Ovary (tissue), 9 donors: ENCODE data around the gene INO80. TPM values are rescaled to one million over a fixed set of nuclear protein-coding genes. Genes with fewer than 3 reads are reported as not detected.

Source experiments
- DNase-seq, 5 donors: peaks; one replicate each; pipeline ENCODE4 v3.0.0-alpha.2; 2019 to 2020
- H3K27ac ChIP-seq, 2 donors: fragments of 200-600 bp; one replicate each; pipeline versions ENCODE4 v1.5.1 to v1.8.0; 2019 to 2022
- H3K27me3 ChIP-seq: fragments of 200-600 bp; one replicate; pipeline ENCODE4 v1.8.0; 2022
- H3K36me3 ChIP-seq: fragments of 200-600 bp; sonication (generic); one replicate; pipeline ENCODE4 v1.5.1; 2019
- H3K4me1 ChIP-seq: one replicate; pipeline ENCODE4 v1.8.1; 2013; ENCODE audit warnings: mild to moderate bottlenecking, moderate library complexity; ENCODE audit not compliant: insufficient read depth
- H3K4me3 ChIP-seq: fragments of 200-600 bp; sonication (generic); one replicate; pipeline ENCODE4 v1.5.1; 2017
- H3K9me3 ChIP-seq, 2 donors: fragments of 200-600 bp in 1 of 2; sonication (generic) in 1 of 2; one replicate each; pipeline versions ENCODE4 v1.5.1 to v1.8.1; 2013 to 2019; ENCODE audit warnings: mild to moderate bottlenecking in 1 of 2, moderate library complexity in 1 of 2
- EP300 ChIP-seq: sonication (generic); formaldehyde crosslinking; IDR thresholded peaks from one replicate; pipeline ENCODE4 v1.6.1; 2017; ENCODE audit warnings: antibody characterized with exemption
- POLR2A ChIP-seq: fragments of 450-650 bp; IDR thresholded peaks from one replicate; pipeline ENCODE4 v1.6.1; 2017; ENCODE audit warnings: antibody characterized with exemption, mild to moderate bottlenecking, moderate library complexity
- WGBS, 3 donors: extraction: QIAGEN DNeasy Blood & Tissue Kit in 1 of 3; methylation state at CpG; one replicate each; pipeline versions ENCODE4 v1.1.5 to v1.1.7; 2013 to 2017; 5-methylcytosine and 5-hydroxymethylcytosine counted together
- intact Hi-C, 4 donors: fragments of 100-400 bp; cut with DNase I; formaldehyde crosslinking; loops; one replicate each; pipeline versions ENCODE4 v1.11.0 to v1.15.1; 2022 to 2023
- polyA plus RNA-seq, 2 donors: library from polyadenylated mRNA; stranded (reverse); fragments of 200-250 nt in 1 of 2; fragments of 350-450 nt in 1 of 2; fragmentation: Illumina TruSeq in 1 of 2; extraction: RNeasy Lipid Tissue Mini Kit (QIAGEN cat#74804) in 1 of 2; gene quantifications; one replicate each; pipeline ENCODE4 v1.2.3, GENCODE V29; 2013 to 2014
- total RNA-seq, 7 donors: library from RNA; depleted of rRNA in 2 of 7; stranded (reverse); fragments of >200 nt in 2 of 7; fragmentation: NEBNext Ultra II Directional in 3 of 7; extraction: Animal tissue kit (Norgen Biotek cat#: 25700) in 3 of 7; gene quantifications; one replicate each; pipeline versions ENCODE4 v1.1.0 to v1.2.4, GENCODE V29; 2016 to 2023
- TF ChIP-seq, protein P1 (sequence below), 3 donors: fragments of 450-650 bp in 2 of 3; fragments of 200-600 bp in 1 of 3; IDR thresholded peaks; one replicate each; pipeline versions ENCODE4 v1.5.1 to v1.8.0; 2016 to 2022; ENCODE audit warnings: antibody characterized with exemption in 3 of 3, mild to moderate bottlenecking in 1 of 3
- donor health status: DM: no; HTN: no; CAD: no; lungs with moderate emphysema.
- donor health status: DM: no; HTN: no; CAD: no.
- donor health status: Bipolar disorder and iron deficiency.
- donor health status: DM: yes; HTN: yes; CAD: no.
- donor health status: DM: no; HTN: no; CAD: no.
- donor health status: DM: yes; HTN: yes; CAD: no.

INO80 gene
- total and polyA plus RNA-seq, 9 donors: 12.0 to 36.0 (median 17.3) TPM

DNA sequence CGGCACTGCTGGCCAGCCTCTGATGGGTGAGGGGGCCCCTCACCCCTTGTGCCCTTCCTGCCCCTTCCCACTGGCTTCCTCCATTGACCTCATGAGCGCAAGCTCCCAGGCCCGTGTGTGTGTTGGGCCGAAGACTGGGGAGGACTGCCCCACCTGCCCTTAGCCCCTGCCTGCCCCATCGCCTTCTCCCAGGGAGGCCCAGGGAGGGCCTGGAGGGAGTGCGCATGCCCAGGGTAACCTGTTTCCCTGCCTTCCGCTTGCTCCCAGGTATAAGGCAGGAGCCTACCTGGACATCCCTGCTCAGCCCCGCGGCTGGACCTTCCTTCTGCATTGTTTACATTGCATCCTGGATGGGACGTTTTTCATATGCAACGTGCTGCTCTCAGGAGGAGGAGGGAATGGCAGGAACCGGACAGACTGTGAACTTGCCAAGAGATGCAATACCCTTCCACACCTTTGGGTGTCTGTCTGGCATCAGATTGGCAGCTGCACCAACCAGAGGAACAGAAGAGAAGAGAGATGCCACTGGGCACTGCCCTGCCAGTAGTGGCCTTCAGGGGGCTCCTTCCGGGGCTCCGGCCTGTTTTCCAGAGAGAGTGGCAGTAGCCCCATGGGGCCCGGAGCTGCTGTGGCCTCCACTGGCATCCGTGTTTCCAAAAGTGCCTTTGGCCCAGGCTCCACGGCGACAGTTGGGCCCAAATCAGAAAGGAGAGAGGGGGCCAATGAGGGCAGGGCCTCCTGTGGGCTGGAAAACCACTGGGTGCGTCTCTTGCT lies 178.1 kb downstream of the INO80 start:
- intact Hi-C loops: no loop called here
- DNase-seq: no peak
- Histone ChIP-seq H3K27ac (no peak overlapping the region), H3K27me3 (no peaks in the 10 kb centered on the region), H3K36me3 (no peaks in the 10 kb centered on the region), H3K9me3 (no peaks in the 10 kb centered on the region), H3K4me3 (no peak overlapping the region), H3K4me1 (peaks cover 6% of the 10 kb centered on the region)
- WGBS, 3 donors: 71 to 74% (median 73%) methylated on average over 19 of the region's 19 CpGs
- TF ChIP-seq POLR2A (no peak), EP300 (no peak)
- TF ChIP-seq, protein P1, sequence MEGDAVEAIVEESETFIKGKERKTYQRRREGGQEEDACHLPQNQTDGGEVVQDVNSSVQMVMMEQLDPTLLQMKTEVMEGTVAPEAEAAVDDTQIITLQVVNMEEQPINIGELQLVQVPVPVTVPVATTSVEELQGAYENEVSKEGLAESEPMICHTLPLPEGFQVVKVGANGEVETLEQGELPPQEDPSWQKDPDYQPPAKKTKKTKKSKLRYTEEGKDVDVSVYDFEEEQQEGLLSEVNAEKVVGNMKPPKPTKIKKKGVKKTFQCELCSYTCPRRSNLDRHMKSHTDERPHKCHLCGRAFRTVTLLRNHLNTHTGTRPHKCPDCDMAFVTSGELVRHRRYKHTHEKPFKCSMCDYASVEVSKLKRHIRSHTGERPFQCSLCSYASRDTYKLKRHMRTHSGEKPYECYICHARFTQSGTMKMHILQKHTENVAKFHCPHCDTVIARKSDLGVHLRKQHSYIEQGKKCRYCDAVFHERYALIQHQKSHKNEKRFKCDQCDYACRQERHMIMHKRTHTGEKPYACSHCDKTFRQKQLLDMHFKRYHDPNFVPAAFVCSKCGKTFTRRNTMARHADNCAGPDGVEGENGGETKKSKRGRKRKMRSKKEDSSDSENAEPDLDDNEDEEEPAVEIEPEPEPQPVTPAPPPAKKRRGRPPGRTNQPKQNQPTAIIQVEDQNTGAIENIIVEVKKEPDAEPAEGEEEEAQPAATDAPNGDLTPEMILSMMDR (IDR thresholded peaks at IDR 0.05): no peak

DNA sequence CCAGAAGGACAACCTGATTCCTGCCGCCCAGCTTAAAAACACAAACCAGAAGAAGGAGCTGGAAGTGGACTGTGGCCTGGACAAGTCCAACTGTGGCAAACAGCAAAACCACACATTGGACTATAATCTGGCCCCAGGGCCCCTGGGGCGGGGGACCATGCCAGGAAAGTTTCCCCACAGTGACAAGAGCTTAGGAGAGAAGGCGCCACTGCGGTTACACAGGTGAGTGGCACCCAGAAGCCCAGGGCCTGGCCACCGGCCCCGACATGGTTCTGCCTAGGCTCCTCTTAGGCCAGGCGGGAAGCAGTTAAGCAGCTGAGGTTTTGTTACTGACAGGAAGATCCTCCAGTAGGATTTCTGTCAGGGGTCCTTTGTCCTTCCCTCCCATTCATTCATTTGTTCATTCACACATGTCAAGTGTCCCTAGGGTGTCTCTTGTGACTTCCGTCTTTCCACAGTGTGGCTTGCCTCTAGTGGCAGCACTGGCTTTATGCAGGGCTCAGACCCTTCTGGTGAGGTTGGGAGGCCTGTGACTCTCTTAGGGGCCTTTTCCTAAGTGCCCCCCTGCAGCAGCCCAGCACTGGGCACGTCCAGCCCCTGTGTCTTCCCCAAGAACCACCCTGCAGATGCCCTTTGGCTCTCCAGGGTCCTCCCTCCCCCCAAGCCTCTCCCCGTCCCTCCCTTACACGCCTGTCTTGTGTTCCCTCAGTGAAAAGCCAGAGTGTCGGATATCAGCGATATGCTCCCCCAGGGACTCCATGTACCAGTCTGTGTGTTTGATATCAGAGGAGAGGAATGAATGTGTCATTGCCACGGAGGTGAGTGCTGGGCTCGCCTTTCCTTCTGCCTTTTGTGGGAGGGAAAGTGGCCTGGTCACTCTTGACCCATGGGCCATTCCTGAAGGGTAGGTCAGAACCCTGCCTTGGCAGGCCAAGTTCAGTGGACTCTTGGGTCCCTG lies 179.1 kb downstream of the INO80 start:
- Histone ChIP-seq H3K4me1 (no peaks in the 10 kb centered on the region), H3K4me3 (no peak overlapping the region), H3K36me3 (no peaks in the 10 kb centered on the region), H3K27me3 (no peaks in the 10 kb centered on the region), H3K9me3 (no peaks in the 10 kb centered on the region), H3K27ac (no peak overlapping the region)
- intact Hi-C loops: no loop called here
- TF ChIP-seq EP300 (no peak), POLR2A (no peak)
- TF ChIP-seq, protein P1 (IDR thresholded peaks at IDR 0.05): no peak
- WGBS, 3 donors: 78 to 83% (median 80%) methylated on average over 15 of the region's 15 CpGs
- DNase-seq: no peak

GRCh38 chr15:40936234-40936708 lies 179.8 kb downstream of the INO80 start:
- Histone ChIP-seq H3K27ac (no peak overlapping the region), H3K4me3 (no peak overlapping the region), H3K27me3 (no peaks in the 10 kb centered on the region), H3K36me3 (no peaks in the 10 kb centered on the region), H3K4me1 (no peaks in the 10 kb centered on the region), H3K9me3 (no peaks in the 10 kb centered on the region)
- TF ChIP-seq, protein P1 (IDR thresholded peaks at IDR 0.05): no peak
- TF ChIP-seq EP300: no peak
- no peak for TF ChIP-seq POLR2A
- intact Hi-C loops: no loop called here
- WGBS, 3 donors: 85 to 90% (median 87%) methylated on average over 31 of the region's 31 CpGs
- no peak for DNase-seq

DNA sequence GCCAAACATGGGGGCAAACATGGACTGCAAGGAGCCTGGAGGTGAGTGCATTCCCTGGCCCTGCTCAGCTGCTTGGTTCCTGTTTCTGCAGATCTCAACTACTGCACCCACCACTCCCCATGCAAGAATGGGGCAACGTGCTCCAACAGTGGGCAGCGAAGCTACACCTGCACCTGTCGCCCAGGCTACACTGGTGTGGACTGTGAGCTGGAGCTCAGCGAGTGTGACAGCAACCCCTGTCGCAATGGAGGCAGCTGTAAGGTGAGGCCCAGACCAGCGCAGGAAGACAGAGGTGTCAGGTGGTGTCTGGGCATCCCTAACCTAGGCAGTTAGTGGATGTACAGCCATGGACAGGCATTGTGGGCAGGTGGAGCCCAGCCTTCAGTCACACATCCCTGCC lies 181.6 kb downstream of the INO80 start:
- intact Hi-C loops: no loop called here
- DNase-seq: no peak
- Histone ChIP-seq H3K4me3 (no peak overlapping the region), H3K27me3 (no peaks in the 10 kb centered on the region), H3K9me3 (no peaks in the 10 kb centered on the region), H3K27ac (no peak overlapping the region), H3K36me3 (no peaks in the 10 kb centered on the region), H3K4me1 (no peaks in the 10 kb centered on the region)
- no peak for TF ChIP-seq EP300
- TF ChIP-seq, protein P1 (IDR thresholded peaks at IDR 0.05): no peak
- no peak for TF ChIP-seq POLR2A
- 87 to 90% (median 87%) methylated on average over 6 of the region's 6 CpGs for WGBS, 3 donors
